ENCODE measurements around the gene NEO1. TPM values are rescaled to one million over a fixed set of nuclear protein-coding genes. Genes with fewer than 3 reads are reported as not detected.

Gene NEO1
- total RNA-seq, 1 donor from 2014 or later = 31.0 TPM

DNA sequence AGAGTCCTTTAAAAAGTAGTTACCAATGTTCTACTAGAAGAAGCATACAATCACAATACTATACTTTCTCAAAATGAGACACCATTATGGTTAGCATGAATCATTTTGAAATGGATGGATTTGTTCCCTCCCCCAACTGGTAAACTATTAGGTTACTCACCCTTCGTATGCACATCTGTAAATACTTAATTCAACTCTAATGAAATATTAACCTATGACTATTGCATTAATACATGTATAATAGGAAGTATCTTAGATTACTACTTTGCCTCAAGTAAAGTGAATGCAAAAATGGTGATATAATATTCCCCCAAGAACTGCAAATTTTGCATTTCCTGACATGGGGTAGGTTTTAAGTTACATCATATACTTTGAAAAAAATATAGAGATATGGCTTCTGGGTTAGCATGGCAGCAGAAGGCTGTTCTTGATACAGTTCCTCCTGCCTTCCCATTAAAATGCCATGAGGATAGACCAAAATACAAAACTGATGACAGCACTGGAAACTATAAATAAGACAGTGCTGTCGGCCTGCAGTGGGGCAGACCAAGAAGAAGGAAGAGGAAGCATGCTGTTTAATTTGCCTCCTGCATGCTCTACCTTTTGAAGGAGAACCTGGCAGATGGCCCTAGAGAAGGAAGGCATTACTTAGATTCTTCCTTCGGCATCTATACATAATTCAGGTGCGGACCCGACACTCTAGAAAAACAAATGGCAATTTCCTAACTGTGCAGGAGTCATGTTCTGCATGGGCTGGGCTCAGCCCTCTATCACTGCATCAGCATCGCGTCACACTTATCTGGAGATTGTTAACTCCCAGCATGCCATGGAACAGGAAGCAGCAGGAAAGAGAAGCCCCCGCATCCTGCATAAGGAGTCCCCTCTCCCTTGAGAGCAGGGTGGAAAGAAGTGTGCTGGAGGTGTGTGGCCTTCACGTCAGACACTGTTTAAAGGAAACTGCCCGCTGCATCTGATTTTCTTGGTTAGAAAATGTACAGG lies 41.8 kb upstream of the NEO1 start:
- H3K4me3 ChIP-seq (ENCODE audit: low read depth, low read length) = no peak overlapping the region
- TF ChIP-seq, protein P1, sequence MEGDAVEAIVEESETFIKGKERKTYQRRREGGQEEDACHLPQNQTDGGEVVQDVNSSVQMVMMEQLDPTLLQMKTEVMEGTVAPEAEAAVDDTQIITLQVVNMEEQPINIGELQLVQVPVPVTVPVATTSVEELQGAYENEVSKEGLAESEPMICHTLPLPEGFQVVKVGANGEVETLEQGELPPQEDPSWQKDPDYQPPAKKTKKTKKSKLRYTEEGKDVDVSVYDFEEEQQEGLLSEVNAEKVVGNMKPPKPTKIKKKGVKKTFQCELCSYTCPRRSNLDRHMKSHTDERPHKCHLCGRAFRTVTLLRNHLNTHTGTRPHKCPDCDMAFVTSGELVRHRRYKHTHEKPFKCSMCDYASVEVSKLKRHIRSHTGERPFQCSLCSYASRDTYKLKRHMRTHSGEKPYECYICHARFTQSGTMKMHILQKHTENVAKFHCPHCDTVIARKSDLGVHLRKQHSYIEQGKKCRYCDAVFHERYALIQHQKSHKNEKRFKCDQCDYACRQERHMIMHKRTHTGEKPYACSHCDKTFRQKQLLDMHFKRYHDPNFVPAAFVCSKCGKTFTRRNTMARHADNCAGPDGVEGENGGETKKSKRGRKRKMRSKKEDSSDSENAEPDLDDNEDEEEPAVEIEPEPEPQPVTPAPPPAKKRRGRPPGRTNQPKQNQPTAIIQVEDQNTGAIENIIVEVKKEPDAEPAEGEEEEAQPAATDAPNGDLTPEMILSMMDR (conservative IDR thresholded peaks at IDR 0.05; ENCODE audit: low read depth, low read length) = no peak
- DNase-seq (ENCODE audit: low read depth) = no peak

- no peak overlapping the region for H3K4me3 ChIP-seq (ENCODE audit: low read depth, low read length)
- no peak for DNase-seq (ENCODE audit: low read depth)
- TF ChIP-seq, protein P1 (conservative IDR thresholded peaks at IDR 0.05; ENCODE audit: low read depth, low read length) = no peak
These were observed 37.4 kb upstream of the NEO1 start for GRCh38 chr15:73014904-73015303.

- DNase-seq (ENCODE audit: low read depth) = no peak
- no peak overlapping the region for H3K4me3 ChIP-seq (ENCODE audit: low read depth, low read length)
- TF ChIP-seq, protein P1 (conservative IDR thresholded peaks at IDR 0.05; ENCODE audit: low read depth, low read length) = no peak
These were observed 36.8 kb upstream of the NEO1 start for GRCh38 chr15:73015493-73015892.

DNA sequence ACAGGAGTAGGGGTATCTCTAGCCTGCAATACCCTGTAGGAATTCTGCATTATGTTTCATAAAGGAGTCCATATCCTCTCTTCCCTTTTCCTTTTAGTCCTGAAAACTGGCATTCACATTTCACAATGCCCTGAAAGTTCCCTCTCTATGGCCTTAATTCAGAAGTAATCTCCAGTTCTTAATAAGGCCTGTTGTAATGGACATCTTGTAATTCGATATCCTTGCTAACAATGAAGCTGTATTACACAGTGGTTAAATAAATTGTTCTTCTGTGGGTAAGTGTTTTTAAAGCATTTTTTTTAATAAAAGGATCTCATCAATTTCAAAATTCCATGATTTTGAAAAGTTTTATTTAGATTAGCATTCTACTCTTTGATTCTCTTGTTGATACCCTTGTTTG lies 34.3 kb upstream of the NEO1 start:
- no peak for DNase-seq (ENCODE audit: low read depth)
- TF ChIP-seq, protein P1 (conservative IDR thresholded peaks at IDR 0.05; ENCODE audit: low read depth, low read length) = no peak
- H3K4me3 ChIP-seq (ENCODE audit: low read depth, low read length) = no peak overlapping the region

- DNase-seq (ENCODE audit: low read depth) = no peak
- TF ChIP-seq, protein P1 (conservative IDR thresholded peaks at IDR 0.05; ENCODE audit: low read depth, low read length) = no peak
- H3K4me3 ChIP-seq (ENCODE audit: low read depth, low read length) = no peak overlapping the region
These were observed 33.1 kb upstream of the NEO1 start for GRCh38 chr15:73019154-73019553.

- DNase-seq (ENCODE audit: low read depth) = no peak
- H3K4me3 ChIP-seq (ENCODE audit: low read depth, low read length) = no peak overlapping the region
- TF ChIP-seq, protein P1 (conservative IDR thresholded peaks at IDR 0.05; ENCODE audit: low read depth, low read length) = no peak
These were observed 32.6 kb upstream of the NEO1 start for GRCh38 chr15:73019601-73020146.

All from epithelial cell of proximal tubule (primary cell).